Measurements from ENCODE around the gene KIDINS220. TPM values are rescaled to one million over a fixed set of nuclear protein-coding genes. Genes with fewer than 3 reads are reported as not detected.
"Not testable (repeated sequence)": the region's sequence is repeated elsewhere in the genome, so short reads cannot be mapped to it uniquely, and the experiment has no call there.

The KIDINS220 gene
- total RNA-seq, 1 experiment from 2014 or later, result 50.8 TPM

DNA sequence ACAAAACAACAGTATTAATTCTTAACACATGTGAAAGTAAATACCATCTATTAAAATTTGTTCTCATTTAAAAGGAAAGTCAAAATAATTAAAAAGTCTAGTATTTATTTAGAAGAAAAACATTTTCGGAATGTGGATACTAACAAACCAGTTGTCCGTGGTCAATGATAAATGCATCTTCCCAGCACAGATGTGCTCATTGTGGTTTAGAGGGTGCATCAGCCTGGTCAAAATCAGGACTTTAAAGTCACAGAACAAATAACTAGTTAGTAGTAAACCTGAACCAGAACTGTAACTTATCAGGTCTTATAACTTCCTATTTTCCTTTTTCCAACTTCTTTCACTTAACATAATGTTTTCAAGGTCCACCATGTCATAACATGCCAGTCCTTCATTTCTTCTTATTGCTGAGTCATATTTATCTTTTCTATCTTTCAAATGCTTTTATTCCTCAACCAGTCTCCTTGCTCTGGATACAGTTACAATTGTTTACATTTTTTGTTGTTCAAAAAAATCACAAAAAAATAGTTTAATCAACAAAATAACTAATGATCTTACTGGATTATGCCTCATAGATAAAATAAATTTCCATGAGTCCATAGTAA lies 99.7 kb downstream of the KIDINS220 start:
- no peak for DNase-seq (ENCODE audit: low read depth in 1 of 2, low spot score in 2 of 2)
- no peak overlapping the region for H3K4me3 ChIP-seq
- H3K27me3 ChIP-seq (replicated peaks), result no peaks in the 10 kb centered on the region; the same call in 1 of the 2 replicates
- H3K27ac ChIP-seq, result no peak overlapping the region
- H3K36me3 ChIP-seq, result peaks cover 40% of the 10 kb centered on the region
- no peaks in the 10 kb centered on the region for H3K4me1 ChIP-seq (replicated peaks)
- H3K9me3 ChIP-seq (replicated peaks), result no peaks in the 10 kb centered on the region

DNA sequence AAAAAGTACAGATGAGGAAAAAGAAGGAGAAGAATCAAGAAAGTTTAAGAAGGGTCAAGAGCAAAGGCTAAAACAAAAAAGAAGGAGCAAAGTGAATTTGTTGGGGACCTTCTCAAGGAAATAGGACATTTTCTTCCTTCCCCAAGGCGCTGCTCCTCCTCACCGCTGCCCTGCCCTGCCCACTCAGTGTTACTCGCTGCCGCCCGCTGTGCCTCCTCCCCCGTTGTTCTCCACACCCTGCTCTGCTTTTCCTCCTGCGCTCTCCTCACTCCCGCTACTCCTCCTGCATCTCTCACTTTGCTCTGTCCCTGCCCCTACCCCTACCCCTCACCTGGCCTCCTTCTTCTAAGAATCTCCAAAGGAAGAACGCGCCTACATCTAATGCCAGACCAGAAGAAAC lies 104.8 kb downstream of the KIDINS220 start:
- Histone ChIP-seq H3K4me1 (replicated peaks) (no peaks in the 10 kb centered on the region), H3K9me3 (replicated peaks) (no peaks in the 10 kb centered on the region), H3K4me3 (no peak overlapping the region), H3K36me3 (peaks cover 55% of the 10 kb centered on the region), H3K27me3 (replicated peaks) (no peaks in the 10 kb centered on the region), H3K27ac (no peak overlapping the region)
- DNase-seq (ENCODE audit: low read depth in 1 of 2, low spot score in 2 of 2), result no peak

DNA sequence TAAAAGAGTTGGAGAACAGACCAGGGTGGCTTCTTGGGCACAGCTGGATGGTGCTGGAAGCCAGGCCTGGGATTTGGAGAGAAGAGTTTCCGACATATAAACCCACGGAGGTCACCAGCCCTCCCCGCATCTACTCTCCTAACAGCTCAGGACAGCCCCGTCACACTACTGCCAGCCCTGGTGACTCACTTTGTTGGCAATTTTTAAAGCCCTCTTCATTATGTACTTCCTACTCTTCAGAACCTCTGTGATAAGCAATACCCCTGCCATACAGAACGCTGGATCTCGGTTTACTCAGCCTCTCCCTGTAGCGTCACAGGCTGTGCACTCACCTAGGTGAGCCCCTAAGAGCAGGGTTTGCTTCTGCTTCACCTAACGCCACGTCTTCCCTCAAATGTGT lies 107.5 kb downstream of the KIDINS220 start:
- no peaks in the 10 kb centered on the region for H3K27me3 ChIP-seq (replicated peaks)
- H3K9me3 ChIP-seq (replicated peaks), result no peaks in the 10 kb centered on the region
- no peaks in the 10 kb centered on the region for H3K4me1 ChIP-seq (replicated peaks)
- no peak for DNase-seq (ENCODE audit: low read depth in 1 of 2, low spot score in 2 of 2)
- H3K4me3 ChIP-seq, result no peak overlapping the region
- peaks cover 44% of the 10 kb centered on the region for H3K36me3 ChIP-seq
- no peak overlapping the region for H3K27ac ChIP-seq

DNA sequence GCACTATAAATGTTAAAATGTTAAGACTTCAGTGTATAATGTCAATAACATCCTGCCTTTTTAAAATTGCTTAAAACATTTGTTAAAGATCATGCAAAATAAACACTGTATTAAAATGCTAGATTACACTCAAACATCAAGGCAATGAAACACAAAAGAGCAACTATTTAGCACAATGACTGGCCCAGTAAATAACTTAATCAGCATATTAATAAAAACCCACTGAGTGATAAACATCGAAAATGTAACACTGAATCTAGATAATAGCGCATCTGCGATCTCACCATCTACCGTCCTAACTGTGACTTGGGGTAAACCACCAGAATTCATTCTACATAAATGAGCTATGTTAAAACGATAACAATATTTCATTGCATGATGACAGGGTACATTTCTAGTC lies 108.3 kb downstream of the KIDINS220 start:
- H3K4me1 ChIP-seq (replicated peaks), result not testable (repeated sequence)

DNA sequence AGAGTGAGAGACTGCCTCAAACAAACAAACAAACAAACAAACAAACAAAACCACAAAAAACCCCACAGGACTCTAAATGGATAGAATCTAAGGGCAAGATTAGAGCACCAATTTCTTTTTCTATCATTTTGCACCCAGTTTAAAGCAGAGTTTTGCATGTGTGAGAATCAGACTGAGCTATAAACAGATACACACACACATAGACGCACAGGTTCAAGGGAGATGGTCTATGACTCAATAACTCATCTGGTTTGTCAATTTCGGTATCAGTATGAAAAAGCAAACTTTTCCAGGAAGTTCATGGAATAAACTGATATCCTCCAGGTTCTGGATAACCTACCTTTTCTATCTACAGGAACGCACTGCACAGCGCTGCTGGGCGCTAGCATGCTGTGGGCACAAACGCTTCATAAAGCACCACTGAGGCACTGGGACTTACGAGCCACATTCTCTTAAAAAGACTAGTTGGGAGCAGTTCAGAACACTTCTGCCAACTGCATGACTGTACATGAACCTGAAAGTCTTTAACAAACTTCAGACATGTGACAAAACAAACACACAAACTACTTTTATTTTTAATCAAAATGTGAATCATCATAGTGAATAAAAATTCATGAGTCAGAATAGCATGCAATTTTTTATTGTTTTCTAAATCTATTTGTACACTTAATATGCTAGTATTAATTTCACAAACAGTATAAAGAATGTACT lies 109.0 kb downstream of the KIDINS220 start:
- Histone ChIP-seq H3K36me3 (peaks cover 29% of the 10 kb centered on the region), H3K9me3 (replicated peaks) (no peaks in the 10 kb centered on the region), H3K4me3 (no peak overlapping the region), H3K27ac (no peak overlapping the region), H3K27me3 (replicated peaks) (no peaks in the 10 kb centered on the region), H3K4me1 (replicated peaks) (no peaks in the 10 kb centered on the region)
- DNase-seq (ENCODE audit: low read depth in 1 of 2, low spot score in 2 of 2), result no peak

More for the DNA sequence above, 108.3 kb downstream of the KIDINS220 start:
- peaks cover 36% of the 10 kb centered on the region for H3K36me3 ChIP-seq
- H3K27me3 ChIP-seq (replicated peaks); H3K4me3 ChIP-seq; DNase-seq (ENCODE audit: low read depth in 1 of 2, low spot score in 2 of 2); H3K9me3 ChIP-seq (replicated peaks); H3K27ac ChIP-seq: not testable (repeated sequence)

DNA sequence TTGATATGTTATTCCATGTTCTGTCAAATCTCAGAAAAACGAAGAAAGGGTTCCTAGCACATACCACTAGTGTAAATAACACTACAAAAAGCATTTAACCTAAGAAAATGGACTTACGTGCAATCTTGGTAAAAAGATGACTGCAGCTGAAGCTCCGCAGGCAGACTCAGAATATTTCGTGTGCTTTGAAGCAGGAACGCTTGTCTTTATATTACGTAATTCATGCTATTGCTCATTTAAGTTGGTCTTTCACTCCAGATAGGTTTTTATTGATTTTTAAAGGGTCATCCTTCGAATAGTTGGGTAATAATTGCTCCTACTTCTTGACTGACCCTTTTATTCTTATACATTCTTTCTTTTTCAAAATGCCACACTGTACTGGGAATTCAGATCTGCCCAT lies 111.6 kb downstream of the KIDINS220 start:
- Histone ChIP-seq H3K4me1 (replicated peaks) (no peaks in the 10 kb centered on the region), H3K27ac (no peak overlapping the region), H3K27me3 (replicated peaks) (no peaks in the 10 kb centered on the region), H3K36me3 (peaks cover 5% of the 10 kb centered on the region), H3K4me3 (no peak overlapping the region), H3K9me3 (replicated peaks) (no peaks in the 10 kb centered on the region)
- DNase-seq (ENCODE audit: low read depth in 1 of 2, low spot score in 2 of 2), result no peak

DNA sequence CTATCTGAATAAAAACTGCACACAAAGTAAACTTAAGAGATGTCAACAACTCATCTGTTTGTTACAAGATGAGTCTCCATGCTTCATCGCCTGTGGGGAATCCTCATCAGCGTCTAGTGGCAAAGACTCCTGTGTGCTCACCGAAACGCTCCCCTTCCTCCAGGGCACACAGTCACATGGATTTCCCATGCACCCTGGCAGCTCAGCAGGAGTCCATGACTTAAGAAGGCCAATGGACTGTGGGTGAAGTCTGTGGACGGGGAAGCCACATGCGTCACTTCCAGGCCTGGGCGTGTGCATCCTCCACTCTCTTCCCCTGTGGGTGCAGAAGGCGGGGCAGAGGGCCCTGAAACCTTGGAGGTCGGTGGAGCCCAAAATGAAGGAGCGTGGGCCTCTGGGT lies 114.4 kb downstream of the KIDINS220 start:
- Histone ChIP-seq H3K9me3 (replicated peaks) (no peaks in the 10 kb centered on the region), H3K27ac (no peak overlapping the region), H3K36me3 (no peaks in the 10 kb centered on the region), H3K4me1 (replicated peaks) (no peaks in the 10 kb centered on the region), H3K27me3 (replicated peaks) (no peaks in the 10 kb centered on the region), H3K4me3 (no peak overlapping the region)
- DNase-seq (ENCODE audit: low read depth in 1 of 2, low spot score in 2 of 2), result no peak

DNA sequence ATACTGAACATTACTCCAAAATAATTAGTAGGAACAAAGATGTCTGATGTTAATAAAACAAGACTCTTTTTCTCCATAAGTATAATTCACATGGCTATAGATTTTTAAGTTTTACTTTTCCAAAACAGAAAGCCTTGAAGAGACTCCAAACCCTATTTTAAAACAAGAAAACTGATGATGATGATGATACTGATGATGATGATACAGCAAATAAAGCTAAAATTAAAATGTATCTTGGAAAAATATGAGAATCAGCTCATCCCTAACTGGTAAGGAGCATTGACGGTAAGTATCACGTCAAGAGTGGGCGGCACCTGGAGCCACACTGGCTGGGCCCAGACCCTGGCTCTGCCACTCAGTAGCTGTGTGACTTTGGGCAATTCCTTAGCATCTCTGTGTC lies 116.0 kb downstream of the KIDINS220 start:
- Histone ChIP-seq H3K27ac (no peak overlapping the region), H3K36me3 (no peaks in the 10 kb centered on the region), H3K4me3 (no peak overlapping the region), H3K27me3 (replicated peaks) (no peaks in the 10 kb centered on the region), H3K4me1 (replicated peaks) (no peaks in the 10 kb centered on the region), H3K9me3 (replicated peaks) (no peaks in the 10 kb centered on the region)
- DNase-seq (ENCODE audit: low read depth in 1 of 2, low spot score in 2 of 2), result no peak

DNA sequence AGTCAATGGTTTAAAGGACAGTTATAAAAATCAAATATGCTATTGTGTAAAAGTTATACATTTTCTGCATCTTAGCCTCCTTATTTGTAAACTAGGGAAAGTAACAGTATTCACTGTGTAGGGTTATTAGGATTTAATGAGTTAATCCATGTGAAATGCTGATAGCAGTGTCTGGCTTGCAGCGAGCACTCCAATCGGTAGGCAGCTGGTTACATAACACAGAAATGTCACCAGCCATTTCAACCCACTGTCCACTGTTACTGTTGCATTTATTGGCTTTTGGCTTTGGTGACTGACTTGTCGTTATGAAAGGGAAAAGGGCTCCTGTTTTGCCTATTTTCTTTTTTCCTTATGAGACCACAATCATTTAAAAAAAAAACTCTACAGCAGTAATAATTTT lies 116.7 kb downstream of the KIDINS220 start:
- DNase-seq (ENCODE audit: low read depth in 1 of 2, low spot score in 2 of 2), result no peak
- H3K27me3 ChIP-seq (replicated peaks), result no peaks in the 10 kb centered on the region
- no peaks in the 10 kb centered on the region for H3K36me3 ChIP-seq
- H3K9me3 ChIP-seq (replicated peaks), result no peaks in the 10 kb centered on the region; the same call in 1 of the 2 replicates
- H3K4me3 ChIP-seq, result no peak overlapping the region
- no peaks in the 10 kb centered on the region for H3K4me1 ChIP-seq (replicated peaks)
- no peak overlapping the region for H3K27ac ChIP-seq

DNA sequence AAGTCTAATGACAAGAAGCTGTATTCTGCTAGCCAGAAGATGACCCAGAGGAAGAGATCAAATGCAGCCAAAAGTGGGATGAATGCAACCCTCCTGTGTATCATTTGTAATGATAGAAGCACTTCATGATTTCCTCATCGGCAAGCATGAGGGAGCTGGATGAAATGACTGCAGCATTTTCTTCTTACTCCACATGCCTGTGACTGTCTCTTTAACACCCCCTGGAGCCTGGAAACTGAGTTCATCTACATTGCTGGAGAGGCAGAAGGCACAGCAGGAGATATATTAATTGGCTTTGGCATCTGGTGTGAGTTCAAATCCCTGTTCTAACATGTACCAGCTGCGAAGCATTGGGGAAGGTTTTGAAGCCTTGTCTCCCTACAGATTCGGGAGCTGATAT lies 117.9 kb downstream of the KIDINS220 start:
- Histone ChIP-seq H3K27me3 (replicated peaks) (no peaks in the 10 kb centered on the region), H3K36me3 (no peaks in the 10 kb centered on the region), H3K4me3 (no peak overlapping the region), H3K9me3 (replicated peaks) (no peaks in the 10 kb centered on the region; the same call in 1 of the 2 replicates), H3K27ac (no peak overlapping the region), H3K4me1 (replicated peaks) (no peaks in the 10 kb centered on the region)
- no peak for DNase-seq (ENCODE audit: low read depth in 1 of 2, low spot score in 2 of 2)

DNA sequence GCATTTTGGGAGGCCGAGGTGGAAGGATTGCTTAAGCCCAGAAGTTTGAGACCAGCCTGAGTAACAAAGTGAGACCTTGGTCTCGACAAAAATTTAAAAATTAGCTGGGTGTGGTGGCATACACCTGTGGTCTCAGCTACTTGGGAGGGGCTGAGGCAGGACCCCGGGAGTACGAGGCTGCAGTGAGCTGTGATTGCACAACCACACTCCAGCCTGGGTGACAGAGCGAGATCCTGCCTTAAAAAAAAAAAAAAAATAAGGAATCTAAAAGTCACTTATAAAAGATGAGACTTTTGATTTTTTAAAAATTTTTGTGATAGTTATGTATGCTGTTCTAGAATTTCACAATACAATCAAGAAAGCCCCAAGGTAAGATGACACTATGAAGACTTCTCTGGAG lies 122.4 kb downstream of the KIDINS220 start:
- DNase-seq (ENCODE audit: low read depth in 1 of 2, low spot score in 2 of 2), result no peak
- no peak overlapping the region for H3K27ac ChIP-seq
- H3K4me1 ChIP-seq (replicated peaks), result no peaks in the 10 kb centered on the region
- H3K9me3 ChIP-seq (replicated peaks), result no peaks in the 10 kb centered on the region; the same call in 1 of the 2 replicates
- no peaks in the 10 kb centered on the region for H3K36me3 ChIP-seq
- no peak overlapping the region for H3K4me3 ChIP-seq
- no peaks in the 10 kb centered on the region for H3K27me3 ChIP-seq (replicated peaks)

DNA sequence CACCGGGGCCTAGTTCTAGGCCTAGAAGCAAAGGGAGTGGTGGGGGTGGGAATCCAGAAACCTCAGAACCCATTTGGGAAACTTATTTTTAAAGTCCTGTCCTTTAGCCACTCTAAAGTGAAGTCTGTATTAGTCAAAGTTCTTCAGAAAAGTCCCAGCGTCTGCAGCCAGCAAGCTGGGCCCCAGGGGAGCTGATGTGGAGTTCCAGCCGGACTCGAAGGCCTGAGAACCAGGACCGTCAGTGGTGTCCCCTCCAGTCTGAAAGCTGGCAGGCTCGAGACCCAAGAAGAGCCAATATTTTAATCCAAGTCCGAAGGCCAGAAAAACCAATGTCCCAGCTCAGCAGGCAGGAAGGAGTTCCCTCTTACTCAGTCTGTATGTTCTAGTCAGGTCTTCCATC lies 123.1 kb downstream of the KIDINS220 start:
- DNase-seq (ENCODE audit: low read depth in 1 of 2, low spot score in 2 of 2), result no peak
- Histone ChIP-seq H3K36me3 (no peaks in the 10 kb centered on the region), H3K9me3 (replicated peaks) (no peaks in the 10 kb centered on the region; the same call in 1 of the 2 replicates), H3K27me3 (replicated peaks) (no peaks in the 10 kb centered on the region), H3K4me1 (replicated peaks) (no peaks in the 10 kb centered on the region), H3K4me3 (no peak overlapping the region), H3K27ac (no peak overlapping the region)

DNA sequence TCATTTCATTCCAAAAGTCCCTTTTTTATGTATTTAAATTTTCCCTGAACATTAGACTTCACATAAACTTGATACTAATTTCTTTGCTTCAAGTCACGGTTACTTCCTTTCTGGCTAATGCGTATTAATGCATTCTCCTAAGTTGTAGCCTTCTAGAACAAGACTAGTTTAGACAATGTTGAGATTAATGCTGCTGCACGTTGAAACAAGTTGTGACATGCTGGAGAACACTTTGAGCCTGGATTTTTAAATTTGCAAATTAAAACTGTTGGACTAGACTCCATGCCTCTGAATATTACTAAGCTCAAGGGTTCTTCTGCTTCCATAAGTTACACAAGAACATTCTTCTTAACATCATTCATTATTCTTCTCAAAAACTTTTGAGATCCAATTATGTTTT lies 126.5 kb downstream of the KIDINS220 start:
- no peak for DNase-seq (ENCODE audit: low read depth in 1 of 2, low spot score in 2 of 2)
- Histone ChIP-seq H3K4me3 (no peak overlapping the region), H3K27me3 (replicated peaks) (no peaks in the 10 kb centered on the region), H3K9me3 (replicated peaks) (no peaks in the 10 kb centered on the region; the same call in 1 of the 2 replicates), H3K36me3 (no peaks in the 10 kb centered on the region), H3K4me1 (replicated peaks) (no peaks in the 10 kb centered on the region), H3K27ac (no peak overlapping the region)

DNA sequence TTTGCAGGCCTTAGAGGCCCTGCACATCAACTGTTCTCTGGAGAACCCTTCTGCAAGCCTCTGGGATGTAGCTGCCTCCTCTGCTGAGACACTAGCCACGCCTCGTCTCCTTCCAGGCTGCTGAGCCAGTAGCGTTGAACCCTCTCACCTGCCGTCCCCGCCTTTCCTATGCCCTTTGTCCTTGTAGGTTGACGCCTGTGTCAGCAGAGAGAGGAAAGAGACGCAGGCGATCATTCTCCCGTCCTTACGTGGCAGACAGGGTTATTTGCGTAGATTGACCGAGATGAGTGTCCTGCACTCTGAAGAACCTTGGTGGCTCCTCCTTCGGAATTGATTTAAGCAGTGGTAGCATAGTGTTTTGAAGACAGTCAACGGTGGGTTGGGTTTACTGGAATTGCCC lies 127.8 kb downstream of the KIDINS220 start:
- no peaks in the 10 kb centered on the region for H3K27me3 ChIP-seq (replicated peaks)
- peaks cover 5% of the 10 kb centered on the region for H3K4me1 ChIP-seq (replicated peaks)
- no peaks in the 10 kb centered on the region for H3K36me3 ChIP-seq
- H3K4me3 ChIP-seq, result no peak overlapping the region
- no peak for DNase-seq (ENCODE audit: low read depth in 1 of 2, low spot score in 2 of 2)
- no peaks in the 10 kb centered on the region for H3K9me3 ChIP-seq (replicated peaks)
- H3K27ac ChIP-seq, result no peak overlapping the region
